Thyroid gland (tissue), 4 donors: Measurements from ENCODE around the gene KREMEN1. TPM values are rescaled to one million over a fixed set of nuclear protein-coding genes. Genes with fewer than 3 reads are reported as not detected.

Experiments
- DNase-seq, 2 donors: peaks; one replicate each; pipeline ENCODE4 v3.0.0-alpha.2; 2019
- H3K27ac ChIP-seq, 3 donors: fragments of 200-600 bp; sonication (generic); 1 replicate in 2 of 3; 2 replicates in 1 of 3; pipeline ENCODE4 v1.5.1; 2016 to 2019; ENCODE audit warnings: mild to moderate bottlenecking in 1 of 3, moderate library complexity in 1 of 3
- H3K27me3 ChIP-seq: fragments of 200-600 bp; sonication (generic); one replicate; pipeline ENCODE4 v1.5.1; 2019
- H3K36me3 ChIP-seq, 2 donors: fragments of 200-600 bp; sonication (generic); one replicate each; pipeline ENCODE4 v1.5.1; 2016 to 2019
- H3K4me1 ChIP-seq, 2 donors: fragments of 200-600 bp; sonication (generic); one replicate each; pipeline ENCODE4 v1.5.1; 2017 to 2019
- H3K4me3 ChIP-seq, 3 donors: fragments of 200-600 bp; sonication (generic); replicated peaks in 1 of 3; 1 replicate in 2 of 3; 2 replicates in 1 of 3; pipeline ENCODE4 v1.5.1; 2016; ENCODE audit warnings: mild to moderate bottlenecking in 1 of 3
- H3K9me3 ChIP-seq: fragments of 200-600 bp; sonication (generic); one replicate; pipeline ENCODE4 v1.5.1; 2017
- CTCF ChIP-seq, 6 experiments: fragments of 200-600 bp in 3 of 6; fragments of 450-650 bp in 3 of 6; sonication (generic) in 3 of 6; IDR thresholded peaks; one replicate each; pipeline ENCODE4 v1.5.1; 2016 to 2019; ENCODE audit warnings: antibody characterized with exemption in 6 of 6, mild to moderate bottlenecking in 2 of 6, inconsistent platforms in 1 of 6, moderate library complexity in 1 of 6
- POLR2A ChIP-seq, 2 donors: fragments of 450-650 bp; IDR thresholded peaks; one replicate each; pipeline ENCODE4 v1.6.1; 2017; ENCODE audit warnings: antibody characterized with exemption in 2 of 2, mild to moderate bottlenecking in 2 of 2, moderate library complexity in 1 of 2
- WGBS, 2 donors: methylation state at CpG; one replicate each; pipeline ENCODE4 v1.1.5; 2017; 5-methylcytosine and 5-hydroxymethylcytosine counted together
- intact Hi-C: fragments of 100-400 bp; cut with DNase I; formaldehyde crosslinking; loops from one replicate; pipeline ENCODE4 v1.15.1; 2023
- total RNA-seq, 4 donors: library from RNA; depleted of rRNA; stranded (reverse); fragments of >200 nt; gene quantifications; one replicate each; pipeline ENCODE4 v1.2.3, GENCODE V29; 2016

Gene KREMEN1
- total RNA-seq, 4 donors from 2014 or later, result 18.1 to 27.1 (median 25.6) TPM

GRCh38 chr22:29048822-29049654 is 23.8 kb upstream of the KREMEN1 start:
- H3K9me3 ChIP-seq, result no peaks in the 10 kb centered on the region
- no peak overlapping the region for H3K27ac ChIP-seq
- intact Hi-C loops, result loop anchor here (10.0 kb wide), 2 partner anchors 454 to 1004 kb away; no protein-coding TSS in a partner anchor
- H3K27me3 ChIP-seq, result no peaks in the 10 kb centered on the region
- no peak for DNase-seq
- H3K4me1 ChIP-seq, result no peaks in the 10 kb centered on the region
- no peak overlapping the region for H3K4me3 ChIP-seq
- TF ChIP-seq CTCF (IDR thresholded peaks at IDR 0.05) (no peak), POLR2A (IDR thresholded peaks at IDR 0.05) (no peak)
- WGBS, 2 donors, result 94 to 95% methylated on average over 29 to 30 of the region's 31 CpGs
- peaks cover 29 to 43% of the 10 kb centered on the region in 2 donors for H3K36me3 ChIP-seq

- DNase-seq, result no peak
- no peak for TF ChIP-seq POLR2A (IDR thresholded peaks at IDR 0.05)
- no peak for TF ChIP-seq CTCF (IDR thresholded peaks at IDR 0.05)
- H3K4me3 ChIP-seq, result no peak overlapping the region
- 92 to 95% methylated on average over 19 of the region's 38 CpGs for WGBS, 2 donors
- H3K4me1 ChIP-seq, result no peaks in the 10 kb centered on the region
- peaks cover 29 to 43% of the 10 kb centered on the region in 2 donors for H3K36me3 ChIP-seq
- no peaks in the 10 kb centered on the region for H3K27me3 ChIP-seq
- intact Hi-C loops, result loop anchor here (10.0 kb wide), 3 partner anchors 195 to 1005 kb away; no protein-coding TSS in a partner anchor
- H3K27ac ChIP-seq, result no peak overlapping the region
- no peaks in the 10 kb centered on the region for H3K9me3 ChIP-seq
Observed at GRCh38 chr22:29049655-29050263, 23.1 kb upstream of the KREMEN1 start.

GRCh38 chr22:29050457-29050856 is 22.4 kb upstream of the KREMEN1 start:
- intact Hi-C loops, result loop anchor here (10.0 kb wide), 1 partner anchor 194 kb away; no protein-coding TSS in a partner anchor
- H3K36me3 ChIP-seq, result peaks cover 29 to 43% of the 10 kb centered on the region in 2 donors

GRCh38 chr22:29053048-29053702 is 19.7 kb upstream of the KREMEN1 start:
- Histone ChIP-seq H3K4me3 (no peak overlapping the region), H3K27me3 (no peaks in the 10 kb centered on the region), H3K4me1 (no peaks in the 10 kb centered on the region), H3K36me3 (peaks cover 24 to 31% of the 10 kb centered on the region in 2 donors), H3K9me3 (no peaks in the 10 kb centered on the region), H3K27ac (no peak overlapping the region)
- no peak for TF ChIP-seq POLR2A (IDR thresholded peaks at IDR 0.05)
- no peak for TF ChIP-seq CTCF (IDR thresholded peaks at IDR 0.05)
- WGBS, 2 donors, result 92 to 98% methylated on average over 8 of the region's 8 CpGs
- intact Hi-C loops, result loop anchor here (10.0 kb wide), 1 partner anchor 192 kb away; no protein-coding TSS in a partner anchor
- DNase-seq, result no peak

More at GRCh38 chr22:29050457-29050856, 22.4 kb upstream of the KREMEN1 start:
- no peaks in the 10 kb centered on the region for H3K4me1 ChIP-seq
- no peaks in the 10 kb centered on the region for H3K9me3 ChIP-seq
- 93 to 98% methylated on average over 3 to 8 of the region's 24 CpGs for WGBS, 2 donors
- no peak overlapping the region for H3K4me3 ChIP-seq
- H3K27me3 ChIP-seq, result no peaks in the 10 kb centered on the region
- no peak for DNase-seq
- H3K27ac ChIP-seq, result no peak overlapping the region
- no peak for TF ChIP-seq CTCF (IDR thresholded peaks at IDR 0.05)
- no peak for TF ChIP-seq POLR2A (IDR thresholded peaks at IDR 0.05)
